AG04450 (cell line): ENCODE measurements around the gene NT5M. TPM values are rescaled to one million over a fixed set of nuclear protein-coding genes. Genes with fewer than 3 reads are reported as not detected.

Source experiments
- CTCF ChIA-PET: fragments of 300-600, 350-600 bp; formaldehyde crosslinking; extraction: SDS; loops from one replicate; lab custom pipeline; 2022; ENCODE audit warnings: antibody characterized with exemption, inconsistent platforms; lab: Charles Lee
- POLR2A ChIA-PET: fragments of 350-600 bp; formaldehyde crosslinking; extraction: SDS; loops from one replicate; lab custom pipeline; 2021; ENCODE audit warnings: antibody characterized with exemption, inconsistent platforms; lab: Yijun Ruan, JAX
- DNase-seq: peaks from one replicate; pipeline ENCODE4 v3.0.0-alpha.2; 2011; ENCODE audit warnings: low read depth, low spot score
- H3K27ac ChIP-seq: one replicate; pipeline ENCODE4 v1.5.1; 2012; ENCODE audit warnings: low read depth, low read length, control low read depth
- H3K27me3 ChIP-seq: one replicate; pipeline ENCODE4 v1.6.0; 2012; ENCODE audit warnings: low read length; ENCODE audit not compliant: control insufficient read depth, insufficient read depth
- H3K4me3 ChIP-seq: 2 replicates; pipeline ENCODE4 v1.5.1; 2011; ENCODE audit warnings: mild to moderate bottlenecking, low read depth, low read length, control low read depth
- H3K9me3 ChIP-seq: 2 replicates; pipeline ENCODE4 v1.5.1; 2012; ENCODE audit warnings: low read length; ENCODE audit not compliant: control insufficient read depth, insufficient read depth
- polyA plus RNA-seq: library from polyadenylated mRNA; depleted of rRNA; stranded (reverse); fragments of >200 nt; gene quantifications from 2 replicates; pipeline ENCODE4 v1.2.3, GENCODE V29; 2011
- TF ChIP-seq, protein P1 (sequence below): IDR thresholded peaks from 2 replicates; pipeline ENCODE4 v1.5.1; 2011; ENCODE audit warnings: low read depth, low read length, control low read depth, inconsistent platforms

NT5M gene
- polyA plus RNA-seq, 1 experiment: 0.36 TPM

DNA sequence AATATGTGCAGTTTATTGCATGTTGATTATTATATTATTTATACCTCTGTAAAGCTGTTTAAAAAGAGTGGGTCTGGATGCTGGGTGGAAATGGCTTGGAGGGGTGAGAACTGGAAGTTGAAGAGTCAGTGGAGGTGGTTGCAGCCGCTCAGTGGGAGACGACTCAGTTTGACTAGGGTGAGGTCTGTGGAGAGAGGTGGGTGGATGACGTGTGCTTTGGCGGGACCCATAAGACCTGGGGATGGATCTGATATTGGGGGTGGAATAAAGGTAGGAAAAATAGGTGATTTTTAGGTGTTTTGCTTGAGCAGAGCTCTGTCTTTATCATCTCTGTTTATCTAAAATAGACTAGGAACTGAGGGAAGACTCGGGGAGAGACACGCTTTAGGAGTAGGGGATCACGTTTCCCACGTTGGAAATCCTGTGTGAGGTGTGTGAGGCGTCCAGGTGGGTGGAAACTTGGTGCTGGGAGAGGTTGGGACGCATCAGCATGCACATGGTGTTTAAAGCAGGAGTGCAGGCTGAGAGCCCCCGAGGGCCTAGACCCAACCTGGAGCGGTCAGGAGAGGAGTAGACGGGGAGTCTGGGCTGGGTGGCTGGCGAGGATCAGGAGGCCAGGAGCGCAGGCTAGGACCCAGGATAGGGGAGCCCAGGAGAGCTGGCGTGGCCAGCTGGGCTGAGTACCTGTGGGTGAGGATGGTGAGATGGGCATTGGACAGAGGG is 17.2 kb downstream of the NT5M start:
- POLR2A ChIA-PET: no interaction called here
- TF ChIP-seq, protein P1, sequence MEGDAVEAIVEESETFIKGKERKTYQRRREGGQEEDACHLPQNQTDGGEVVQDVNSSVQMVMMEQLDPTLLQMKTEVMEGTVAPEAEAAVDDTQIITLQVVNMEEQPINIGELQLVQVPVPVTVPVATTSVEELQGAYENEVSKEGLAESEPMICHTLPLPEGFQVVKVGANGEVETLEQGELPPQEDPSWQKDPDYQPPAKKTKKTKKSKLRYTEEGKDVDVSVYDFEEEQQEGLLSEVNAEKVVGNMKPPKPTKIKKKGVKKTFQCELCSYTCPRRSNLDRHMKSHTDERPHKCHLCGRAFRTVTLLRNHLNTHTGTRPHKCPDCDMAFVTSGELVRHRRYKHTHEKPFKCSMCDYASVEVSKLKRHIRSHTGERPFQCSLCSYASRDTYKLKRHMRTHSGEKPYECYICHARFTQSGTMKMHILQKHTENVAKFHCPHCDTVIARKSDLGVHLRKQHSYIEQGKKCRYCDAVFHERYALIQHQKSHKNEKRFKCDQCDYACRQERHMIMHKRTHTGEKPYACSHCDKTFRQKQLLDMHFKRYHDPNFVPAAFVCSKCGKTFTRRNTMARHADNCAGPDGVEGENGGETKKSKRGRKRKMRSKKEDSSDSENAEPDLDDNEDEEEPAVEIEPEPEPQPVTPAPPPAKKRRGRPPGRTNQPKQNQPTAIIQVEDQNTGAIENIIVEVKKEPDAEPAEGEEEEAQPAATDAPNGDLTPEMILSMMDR: no peak
- H3K9me3 ChIP-seq: no peaks in the 10 kb centered on the region
- H3K4me3 ChIP-seq: no peak overlapping the region
- H3K27me3 ChIP-seq: peaks cover 7% of the 10 kb centered on the region
- H3K27ac ChIP-seq: no peak overlapping the region
- CTCF ChIA-PET: no interaction called here
- DNase-seq: no peak

DNA sequence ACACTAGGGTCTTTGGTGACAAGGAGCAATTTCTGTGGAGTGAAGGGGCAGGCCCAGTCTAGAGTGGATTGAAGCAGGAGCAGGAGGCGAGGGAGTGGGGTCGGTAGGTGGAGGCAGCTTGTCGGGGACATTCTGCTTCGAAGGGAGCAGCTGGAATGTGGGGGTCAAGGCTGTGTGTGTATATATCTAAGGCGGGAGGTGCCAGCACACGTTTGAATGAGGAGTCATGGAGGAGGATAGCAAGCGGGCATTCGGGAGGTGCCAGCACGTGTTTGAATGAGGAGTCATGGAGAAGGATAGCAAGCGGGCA is 17.7 kb downstream of the NT5M start:
- POLR2A ChIA-PET: no interaction called here
- TF ChIP-seq, protein P1: no peak
- Histone ChIP-seq H3K27ac (no peak overlapping the region), H3K4me3 (no peak overlapping the region), H3K27me3 (peaks cover 7% of the 10 kb centered on the region), H3K9me3 (no peaks in the 10 kb centered on the region)
- CTCF ChIA-PET: no interaction called here
- no peak for DNase-seq

DNA sequence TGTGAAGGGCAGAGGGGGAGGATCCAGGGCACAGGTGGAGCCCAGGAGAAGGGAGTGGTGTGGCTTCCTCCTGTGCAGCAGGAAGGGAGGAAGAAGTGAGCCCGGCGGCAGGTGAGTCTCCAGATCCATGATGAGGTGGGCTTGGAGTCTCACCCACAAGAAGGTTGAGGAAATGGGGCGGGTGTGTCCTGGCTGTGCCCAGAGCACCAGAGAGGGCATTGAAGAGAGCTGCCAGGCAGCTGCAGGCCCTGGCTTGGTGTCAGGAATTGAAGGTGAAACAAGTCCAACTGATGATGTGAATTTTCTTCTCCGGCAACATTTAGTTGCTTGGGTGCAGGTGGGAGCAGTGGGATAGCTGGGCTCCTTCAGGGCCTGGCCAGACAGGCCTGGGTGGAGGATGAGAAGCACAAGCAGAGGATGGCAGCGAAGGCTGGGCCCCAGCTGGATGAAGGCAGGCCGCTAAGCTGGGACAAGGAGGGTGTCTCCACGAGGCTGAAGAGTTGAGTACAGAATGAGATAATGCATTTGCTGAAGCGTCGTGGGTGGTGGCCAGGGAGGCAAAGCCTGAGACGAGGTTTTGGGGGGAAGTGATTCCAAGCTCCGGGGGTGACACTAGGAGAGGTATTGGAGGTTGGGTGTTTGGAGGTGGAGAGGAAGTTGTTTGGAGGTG is 18.3 kb downstream of the NT5M start:
- Histone ChIP-seq H3K9me3 (no peaks in the 10 kb centered on the region), H3K4me3 (no peak overlapping the region), H3K27me3 (peaks cover 7% of the 10 kb centered on the region), H3K27ac (no peak overlapping the region)
- TF ChIP-seq, protein P1: no peak
- CTCF ChIA-PET: no interaction called here
- no peak for DNase-seq
- POLR2A ChIA-PET: no interaction called here

DNA sequence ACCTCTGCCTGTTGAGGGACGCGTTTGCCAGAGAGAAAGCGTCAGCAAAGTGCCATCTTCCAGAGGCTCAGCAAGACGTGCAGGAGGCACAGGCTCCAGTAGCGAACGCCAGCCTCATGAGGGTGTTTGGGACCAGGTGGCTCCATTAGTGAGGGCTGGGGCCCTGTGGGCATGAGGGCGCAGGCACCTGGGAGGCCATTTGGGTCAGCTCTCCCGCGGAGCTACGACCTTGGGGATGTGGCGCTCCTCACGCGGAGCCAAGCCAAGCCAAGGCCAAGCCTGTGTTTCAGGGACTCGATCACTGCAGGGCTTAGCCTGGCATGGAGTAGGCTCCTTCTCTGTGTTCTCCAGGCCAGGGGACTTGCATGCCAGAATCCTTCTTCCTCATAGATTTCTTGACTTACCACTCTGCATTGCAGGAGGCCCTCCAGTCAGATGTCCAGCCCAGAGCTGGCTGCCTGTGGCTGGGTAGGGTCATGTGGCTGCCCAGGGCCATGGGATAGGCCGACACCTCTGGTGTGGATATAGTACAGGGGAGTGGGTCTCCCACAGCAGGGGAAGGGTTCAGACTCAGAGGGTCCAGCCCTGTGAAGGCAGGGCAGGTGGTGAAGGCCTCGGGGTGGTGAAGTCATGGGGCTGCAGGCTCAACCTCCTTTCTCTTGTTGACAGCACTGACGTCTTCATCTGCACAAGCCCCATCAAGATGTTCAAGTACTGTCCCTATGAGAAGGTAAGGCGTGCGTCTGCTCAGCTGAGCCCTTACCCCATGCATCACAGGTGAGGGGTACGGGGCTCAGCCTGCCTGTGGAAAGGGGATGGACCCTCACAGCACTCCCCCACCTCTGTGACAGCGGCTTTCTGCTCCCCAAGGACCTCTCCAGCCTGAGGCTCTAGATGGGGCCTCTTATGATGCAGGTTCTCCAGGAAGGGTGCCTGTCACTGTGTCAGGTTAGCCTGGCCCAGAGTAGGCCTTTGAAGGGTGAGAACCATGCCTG is 19.6 kb downstream of the NT5M start:
- H3K4me3 ChIP-seq: no peak overlapping the region
- TF ChIP-seq, protein P1: no peak
- ChIA-PET POLR2A (no interaction called here), CTCF (no interaction called here)
- DNase-seq: no peak
- H3K27ac ChIP-seq: no peak overlapping the region
- H3K27me3 ChIP-seq: peaks cover 7% of the 10 kb centered on the region
- no peaks in the 10 kb centered on the region for H3K9me3 ChIP-seq

DNA sequence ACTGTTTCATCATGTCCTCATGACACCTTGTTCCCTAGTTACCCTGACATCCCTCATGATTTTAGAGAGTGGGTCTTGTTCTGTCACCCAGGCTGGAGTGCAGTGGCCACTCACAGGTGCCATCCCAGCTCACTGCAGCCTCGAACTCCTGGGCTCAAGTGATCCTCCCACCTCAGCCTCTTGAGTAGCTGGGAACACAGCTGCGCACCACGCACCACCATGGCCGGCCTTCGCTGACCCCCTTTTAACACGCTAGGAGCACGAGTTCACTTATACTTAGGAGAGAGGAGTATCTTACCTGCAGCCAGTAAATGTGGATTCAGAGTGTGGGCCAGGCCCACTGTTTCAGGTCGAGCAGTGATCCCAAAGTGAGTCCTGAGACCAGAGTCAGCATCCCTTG is 21.4 kb downstream of the NT5M start:
- no peak overlapping the region for H3K27ac ChIP-seq
- TF ChIP-seq, protein P1: no peak
- peaks cover 11% of the 10 kb centered on the region for H3K27me3 ChIP-seq
- no peak overlapping the region for H3K4me3 ChIP-seq
- ChIA-PET CTCF (no interaction called here), POLR2A (no interaction called here)
- DNase-seq: no peak
- H3K9me3 ChIP-seq: no peaks in the 10 kb centered on the region
